Measurements from ENCODE around the gene ATP7B.

DNA sequence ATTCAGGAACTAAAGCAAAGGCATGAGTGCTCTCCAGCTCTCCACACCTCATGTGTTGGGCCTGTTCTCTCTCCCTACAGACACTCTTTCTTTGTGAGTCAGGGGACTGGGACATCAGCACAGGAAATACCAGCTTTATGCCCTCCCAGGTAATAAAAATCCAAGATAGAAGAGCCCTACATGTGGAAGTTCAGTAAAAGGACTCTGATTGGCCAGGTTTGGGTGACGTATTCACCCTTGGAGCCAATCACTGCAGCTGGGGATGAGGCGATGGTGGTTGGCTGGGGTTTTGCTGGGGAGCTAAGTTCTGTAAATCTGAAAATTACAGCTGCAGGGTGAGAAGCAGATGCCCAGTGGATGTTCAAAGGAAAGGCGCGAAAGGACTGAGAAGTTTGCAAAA lies 117.0 kb downstream of the ATP7B start:
- TF ChIP-seq, protein P1, sequence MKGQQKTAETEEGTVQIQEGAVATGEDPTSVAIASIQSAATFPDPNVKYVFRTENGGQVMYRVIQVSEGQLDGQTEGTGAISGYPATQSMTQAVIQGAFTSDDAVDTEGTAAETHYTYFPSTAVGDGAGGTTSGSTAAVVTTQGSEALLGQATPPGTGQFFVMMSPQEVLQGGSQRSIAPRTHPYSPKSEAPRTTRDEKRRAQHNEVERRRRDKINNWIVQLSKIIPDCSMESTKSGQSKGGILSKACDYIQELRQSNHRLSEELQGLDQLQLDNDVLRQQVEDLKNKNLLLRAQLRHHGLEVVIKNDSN (IDR thresholded peaks at IDR 0.05): no peak
- TF ChIP-seq EGR1 (IDR thresholded peaks at IDR 0.05) (no peak), EP300 (IDR thresholded peaks at IDR 0.05; ENCODE audit: borderline replicate concordance) (no peak), YY1 (IDR thresholded peaks at IDR 0.05; ENCODE audit: low read depth) (no peak), TCF12 (IDR thresholded peaks at IDR 0.05; ENCODE audit: low read depth) (no peak), CREB1 (IDR thresholded peaks at IDR 0.05; ENCODE audit: low read depth) (no peak), CEBPB (IDR thresholded peaks at IDR 0.05) (no peak), TAF1 (IDR thresholded peaks at IDR 0.05; ENCODE audit: low read depth) (no peak), RAD21 (IDR thresholded peaks at IDR 0.05; ENCODE audit: low read depth) (no peak), ZBTB7A (IDR thresholded peaks at IDR 0.05; ENCODE audit: low read depth) (no peak), FOXM1 (IDR thresholded peaks at IDR 0.05; ENCODE audit: borderline replicate concordance, low read depth) (no peak)
- TF ChIP-seq, protein P2, sequence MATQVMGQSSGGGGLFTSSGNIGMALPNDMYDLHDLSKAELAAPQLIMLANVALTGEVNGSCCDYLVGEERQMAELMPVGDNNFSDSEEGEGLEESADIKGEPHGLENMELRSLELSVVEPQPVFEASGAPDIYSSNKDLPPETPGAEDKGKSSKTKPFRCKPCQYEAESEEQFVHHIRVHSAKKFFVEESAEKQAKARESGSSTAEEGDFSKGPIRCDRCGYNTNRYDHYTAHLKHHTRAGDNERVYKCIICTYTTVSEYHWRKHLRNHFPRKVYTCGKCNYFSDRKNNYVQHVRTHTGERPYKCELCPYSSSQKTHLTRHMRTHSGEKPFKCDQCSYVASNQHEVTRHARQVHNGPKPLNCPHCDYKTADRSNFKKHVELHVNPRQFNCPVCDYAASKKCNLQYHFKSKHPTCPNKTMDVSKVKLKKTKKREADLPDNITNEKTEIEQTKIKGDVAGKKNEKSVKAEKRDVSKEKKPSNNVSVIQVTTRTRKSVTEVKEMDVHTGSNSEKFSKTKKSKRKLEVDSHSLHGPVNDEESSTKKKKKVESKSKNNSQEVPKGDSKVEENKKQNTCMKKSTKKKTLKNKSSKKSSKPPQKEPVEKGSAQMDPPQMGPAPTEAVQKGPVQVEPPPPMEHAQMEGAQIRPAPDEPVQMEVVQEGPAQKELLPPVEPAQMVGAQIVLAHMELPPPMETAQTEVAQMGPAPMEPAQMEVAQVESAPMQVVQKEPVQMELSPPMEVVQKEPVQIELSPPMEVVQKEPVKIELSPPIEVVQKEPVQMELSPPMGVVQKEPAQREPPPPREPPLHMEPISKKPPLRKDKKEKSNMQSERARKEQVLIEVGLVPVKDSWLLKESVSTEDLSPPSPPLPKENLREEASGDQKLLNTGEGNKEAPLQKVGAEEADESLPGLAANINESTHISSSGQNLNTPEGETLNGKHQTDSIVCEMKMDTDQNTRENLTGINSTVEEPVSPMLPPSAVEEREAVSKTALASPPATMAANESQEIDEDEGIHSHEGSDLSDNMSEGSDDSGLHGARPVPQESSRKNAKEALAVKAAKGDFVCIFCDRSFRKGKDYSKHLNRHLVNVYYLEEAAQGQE (IDR thresholded peaks at IDR 0.05; ENCODE audit: low read depth): no peak
- TF ChIP-seq, protein P3, sequence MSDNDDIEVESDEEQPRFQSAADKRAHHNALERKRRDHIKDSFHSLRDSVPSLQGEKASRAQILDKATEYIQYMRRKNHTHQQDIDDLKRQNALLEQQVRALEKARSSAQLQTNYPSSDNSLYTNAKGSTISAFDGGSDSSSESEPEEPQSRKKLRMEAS (IDR thresholded peaks at IDR 0.05): no peak
